ENCODE results near the gene AOPEP.
A peak's percentile ranks its signal among the peaks of the same experiment; 100 is the strongest.

Gene AOPEP

DNA sequence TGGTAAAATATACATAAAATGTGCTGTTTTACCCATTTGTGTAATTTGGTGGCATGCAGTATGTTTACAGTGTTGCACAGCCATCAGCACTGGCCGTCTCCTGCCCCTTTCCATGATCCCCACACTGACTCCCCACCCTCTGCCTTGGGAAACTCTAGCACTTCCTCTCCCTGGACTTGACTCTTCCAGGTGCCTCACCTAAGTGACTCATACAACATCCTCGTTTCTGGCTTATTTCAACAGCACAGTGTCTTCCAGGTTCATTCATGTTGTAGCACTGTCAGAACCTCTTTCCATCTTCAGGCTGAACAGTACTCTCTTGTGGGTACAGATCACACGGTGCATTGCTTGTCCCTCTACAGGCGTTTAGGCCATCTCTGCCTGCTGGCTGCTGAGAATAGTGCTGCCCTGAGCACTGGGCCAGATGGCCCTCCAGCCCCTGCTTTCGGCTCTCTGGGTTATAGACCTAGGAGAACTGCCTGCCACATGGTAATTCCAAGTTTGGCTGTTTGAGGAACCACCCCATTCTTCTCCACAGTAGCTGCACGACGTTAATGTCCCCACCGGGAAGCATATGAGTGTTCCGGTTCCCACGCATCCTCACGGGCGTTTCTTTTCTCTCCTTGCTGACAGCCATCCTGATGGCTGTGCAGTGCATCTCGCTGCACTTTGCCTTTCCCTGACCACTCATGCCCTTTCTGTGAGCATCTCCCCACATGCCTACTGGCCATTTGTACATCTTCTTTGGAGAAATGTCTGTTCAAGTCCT, 379.2 kb downstream of the AOPEP start:
- FAIRE-seq = no peak

GRCh38 chr9:95107001-95107749, 380.7 kb downstream of the AOPEP start:
- FAIRE-seq = no peak

DNA sequence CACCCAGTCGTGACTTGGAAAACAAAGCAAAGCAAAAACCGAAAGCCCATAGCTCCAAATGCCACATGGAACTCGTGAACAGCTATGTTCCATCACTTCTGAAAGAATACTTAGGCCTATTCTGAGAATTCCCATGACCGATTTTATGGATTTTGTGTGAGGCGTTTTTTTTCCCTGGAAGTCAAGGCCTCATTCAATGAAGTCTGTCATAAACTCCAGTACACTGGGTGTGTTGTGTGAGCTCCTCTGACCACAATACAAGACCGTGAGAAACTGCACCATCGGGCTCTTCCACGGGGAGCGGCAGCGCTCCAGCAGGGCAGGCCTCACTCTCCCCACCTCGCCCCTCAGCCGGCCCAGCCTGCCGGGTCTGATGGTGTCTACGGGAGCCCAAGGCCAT, 381.5 kb downstream of the AOPEP start:
- FAIRE-seq = no peak

GRCh38 chr9:95108777-95109176, 382.3 kb downstream of the AOPEP start:
- FAIRE-seq = no peak

GRCh38 chr9:95109456-95109855, 383.0 kb downstream of the AOPEP start:
- FAIRE-seq = no peak

DNA sequence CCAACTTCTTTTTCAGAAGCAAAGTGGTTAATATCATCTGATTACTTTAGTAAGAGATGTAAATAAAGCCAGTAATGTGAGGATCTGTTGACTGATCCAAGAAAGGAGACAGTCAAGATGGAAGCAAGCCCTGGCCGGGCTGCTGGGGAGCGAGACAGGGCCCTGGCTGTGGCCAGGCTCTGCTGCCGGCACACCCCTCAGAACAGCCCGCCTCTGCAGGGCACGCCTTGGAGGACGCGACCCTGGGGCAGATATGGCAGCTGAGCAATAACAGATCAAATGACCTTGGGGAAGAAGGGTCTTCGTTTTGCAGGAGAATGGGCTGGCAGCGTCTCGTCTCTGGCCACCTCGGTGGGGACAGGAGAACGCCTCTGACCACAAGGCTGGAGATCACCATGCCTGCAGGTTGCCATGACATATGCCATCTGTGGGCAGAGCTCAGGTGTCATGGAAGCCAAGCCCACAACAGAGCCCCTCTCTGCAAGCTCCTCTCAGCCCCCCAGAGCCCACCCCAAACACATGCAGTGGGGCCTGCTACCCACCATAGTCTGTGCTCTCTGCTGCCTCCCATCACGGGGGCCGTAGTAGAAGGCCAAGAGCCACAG, 384.5 kb downstream of the AOPEP start:
- no peak for FAIRE-seq

DNA sequence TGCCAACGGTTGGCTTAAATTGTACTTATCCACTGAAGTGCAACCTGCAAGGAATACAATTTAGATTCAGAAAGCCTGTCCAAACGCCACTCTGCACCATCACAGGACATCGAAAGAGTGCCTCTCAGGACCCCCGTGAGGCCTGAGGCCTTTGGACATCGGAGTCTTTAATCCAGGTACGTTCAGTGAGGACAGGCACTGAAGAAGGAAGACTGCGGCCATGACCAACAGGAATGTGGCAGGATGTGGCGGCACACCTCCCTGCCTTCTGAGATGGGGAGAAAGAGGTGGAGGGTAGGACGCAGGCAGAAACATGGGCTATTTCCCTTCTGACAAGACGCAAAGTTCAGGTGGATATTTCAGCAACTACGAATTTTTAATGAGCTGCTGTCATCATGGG, 385.2 kb downstream of the AOPEP start:
- FAIRE-seq = no peak

- no peak for FAIRE-seq
Measured at GRCh38 chr9:95112436-95113280, 386.2 kb downstream of the AOPEP start.

GRCh38 chr9:95115104-95115503, 388.6 kb downstream of the AOPEP start:
- no peak for FAIRE-seq

DNA sequence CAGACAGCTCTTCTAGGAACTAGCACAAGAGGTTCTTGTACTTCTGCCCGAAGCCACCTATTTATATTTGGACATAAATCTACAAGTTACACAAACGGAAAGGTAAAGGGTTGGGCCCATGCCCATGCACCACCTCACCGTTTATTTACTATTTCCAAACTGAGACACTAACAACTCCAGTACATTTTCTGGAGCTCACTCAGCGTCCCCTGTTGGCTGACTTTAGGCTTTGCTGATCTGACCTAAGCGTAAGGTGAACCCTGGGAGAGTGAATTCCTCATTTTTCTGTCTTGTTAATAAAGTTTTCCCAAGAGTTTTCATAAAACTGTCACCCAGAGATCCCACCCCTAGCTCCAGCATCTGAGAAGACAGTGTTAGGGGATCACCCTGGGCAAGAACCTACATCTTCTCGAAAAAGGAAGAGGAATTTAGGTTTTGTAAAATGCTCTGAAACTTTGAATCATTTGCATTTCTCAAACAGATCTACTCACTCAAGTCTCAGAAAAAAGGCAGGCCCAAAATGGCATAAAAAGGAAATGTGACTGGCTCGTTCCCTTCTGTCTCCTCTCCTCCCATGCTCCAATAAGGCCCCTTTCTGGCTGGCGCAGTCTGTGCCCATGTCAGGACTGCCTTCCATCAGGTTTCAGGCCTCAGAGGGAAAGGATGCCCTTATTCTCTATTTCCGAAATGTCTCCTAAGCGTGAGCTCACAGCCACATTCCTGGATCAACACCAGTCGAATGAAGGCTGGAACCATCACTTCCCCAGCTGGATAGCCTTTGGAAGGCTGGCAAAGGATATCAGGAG, 389.7 kb downstream of the AOPEP start:
- no peak for FAIRE-seq

- no peak for FAIRE-seq
Measured at GRCh38 chr9:95116808-95117204, 390.3 kb downstream of the AOPEP start.

GRCh38 chr9:95118596-95118995, 392.1 kb downstream of the AOPEP start:
- FAIRE-seq = no peak

DNA sequence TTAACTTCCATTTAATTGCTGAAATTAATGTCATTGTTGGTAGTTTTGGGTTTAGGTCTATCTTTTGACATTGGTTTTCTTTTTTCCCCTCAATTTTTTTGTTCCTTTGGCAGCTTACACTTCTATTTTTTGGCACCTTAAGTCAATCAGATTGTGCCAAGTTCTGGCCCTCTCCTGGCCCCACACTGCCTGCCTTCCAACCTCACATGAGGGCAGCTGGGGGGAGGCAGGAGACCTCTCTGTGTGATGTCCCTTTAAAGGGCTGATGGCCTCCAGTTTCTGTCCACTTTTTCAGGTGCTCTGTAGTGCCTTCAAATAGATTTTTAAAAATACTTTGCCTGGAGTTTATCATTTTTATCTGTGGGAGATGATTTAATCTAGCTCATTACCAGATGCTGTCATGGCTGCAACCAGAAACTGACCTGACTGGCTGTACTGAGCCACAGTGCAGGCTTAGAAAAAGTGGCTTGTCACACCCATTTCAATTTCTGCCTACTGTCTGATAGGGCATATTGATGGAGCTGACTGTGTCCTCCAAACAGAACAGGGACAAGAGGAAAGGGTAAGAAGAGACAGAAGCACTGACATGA, 394.4 kb downstream of the AOPEP start:
- no peak for FAIRE-seq

DNA sequence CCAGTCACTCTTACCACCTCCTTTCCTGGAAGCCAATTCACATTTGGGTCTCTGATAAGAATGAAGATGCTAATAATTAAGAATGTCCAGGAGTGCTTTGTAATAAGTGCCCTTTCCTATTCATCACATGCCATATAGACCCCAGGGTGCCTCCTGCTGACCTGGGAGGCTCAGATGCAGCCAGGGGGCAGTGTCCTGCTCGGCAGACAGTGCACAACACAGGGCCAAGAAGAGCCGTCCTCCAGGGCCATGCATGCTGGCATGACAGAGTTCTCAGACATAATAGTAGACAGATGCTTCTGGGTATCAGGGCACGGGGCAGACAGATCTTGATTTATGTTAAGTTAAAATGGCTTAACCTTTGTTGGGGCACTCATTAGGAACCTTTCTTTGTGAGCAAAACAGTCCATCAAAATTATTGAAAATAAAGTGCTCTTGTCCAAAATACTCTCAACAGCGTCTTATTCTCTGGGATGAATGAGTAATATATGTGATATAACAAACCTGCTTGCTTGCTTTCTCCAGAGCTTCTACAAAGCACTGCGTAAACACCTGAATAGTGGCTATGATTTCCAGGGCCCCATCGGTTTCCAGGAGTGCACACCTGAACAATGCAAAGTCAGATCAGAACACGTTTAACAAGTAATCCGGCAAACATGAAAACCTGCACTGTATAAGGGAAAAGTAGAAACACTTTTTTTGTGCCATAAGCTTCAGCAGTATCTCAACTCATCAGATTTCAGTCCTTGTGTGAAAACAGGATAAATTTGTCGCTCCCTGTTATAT, 398.3 kb downstream of the AOPEP start:
- no peak for FAIRE-seq

- no peak for FAIRE-seq
Measured at GRCh38 chr9:95125652-95126051, 399.2 kb downstream of the AOPEP start.

DNA sequence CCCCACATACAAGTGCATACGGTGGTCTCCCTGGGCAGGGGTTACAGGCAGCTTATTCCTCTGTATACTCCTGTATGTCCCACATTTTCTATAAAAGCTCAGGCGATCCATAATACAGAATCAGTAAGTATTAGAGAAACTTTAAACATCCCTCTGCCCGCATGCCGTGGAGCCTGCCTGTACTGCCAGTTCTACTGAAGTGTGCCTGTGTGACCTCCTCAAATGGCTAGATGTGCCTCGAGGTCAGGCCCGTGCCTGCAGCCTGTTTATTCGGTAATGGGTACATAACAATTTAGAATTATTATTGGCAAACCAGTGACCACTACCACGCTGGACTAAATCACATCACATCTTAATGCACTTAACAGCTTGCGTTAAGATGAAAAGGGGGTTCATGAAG, 400.2 kb downstream of the AOPEP start:
- no peak for FAIRE-seq

DNA sequence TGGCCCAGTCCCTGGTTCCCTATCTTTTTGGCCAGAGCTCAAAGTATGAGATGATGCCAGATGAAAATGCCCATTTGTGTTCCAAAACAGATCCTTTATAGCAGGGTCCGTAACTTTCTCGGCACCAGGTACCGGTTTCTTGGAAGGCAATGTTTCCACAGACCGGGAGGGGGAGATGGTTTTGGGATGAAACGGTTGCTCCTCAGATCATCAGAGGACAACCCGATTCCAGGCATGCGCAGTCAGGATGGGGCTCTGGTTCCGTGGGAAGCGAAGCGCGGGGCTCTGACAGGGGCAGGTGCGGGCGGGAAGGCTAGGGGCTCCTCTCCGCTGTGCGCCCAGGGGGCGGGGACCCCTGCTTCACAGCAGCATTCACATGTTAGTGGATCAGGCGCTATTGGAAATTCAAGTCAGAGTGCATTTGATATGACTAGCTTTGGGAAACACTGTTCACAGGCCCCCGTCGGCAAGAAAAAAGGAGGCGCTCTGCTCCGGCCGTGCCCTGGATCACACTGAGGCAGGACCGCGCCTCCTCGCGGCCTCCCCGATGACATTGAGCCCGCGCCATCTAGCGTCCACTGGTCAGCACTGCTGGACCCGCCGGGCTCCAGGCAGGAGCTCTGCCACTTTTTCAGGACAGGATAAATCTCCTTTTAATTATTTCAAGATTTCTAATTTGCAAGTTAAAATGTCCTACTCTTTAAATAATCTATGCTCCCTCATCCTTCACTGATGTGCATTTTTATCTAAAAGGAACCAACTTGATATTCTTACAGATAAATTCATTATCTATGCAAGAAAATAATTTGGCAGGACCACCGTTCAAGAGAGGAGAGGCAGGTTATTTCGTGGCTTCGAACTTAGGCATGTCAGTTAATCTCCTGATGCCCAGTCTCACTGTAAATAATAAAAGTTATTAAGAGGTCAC, 401.0 kb downstream of the AOPEP start:
- peak; percentile 73 for FAIRE-seq

GRCh38 chr9:95128177-95128524, 401.7 kb downstream of the AOPEP start:
- FAIRE-seq = no peak

GRCh38 chr9:95129476-95130291, 403.2 kb downstream of the AOPEP start:
- no peak for FAIRE-seq

Measured in G401.6 (cell line).